Skin of body (tissue), 2 donors: ENCODE results near the gene CCDC112. TPM values are rescaled to one million over a fixed set of nuclear protein-coding genes. Genes with fewer than 3 reads are reported as not detected.
A peak's percentile ranks its signal among the peaks of the same experiment; 100 is the strongest.
"Not testable (repeated sequence)": the region's sequence is repeated elsewhere in the genome, so short reads cannot be mapped to it uniquely, and the experiment has no call there.

ENCODE experiments used
- DNase-seq: peaks from one replicate; lab custom pipeline; 2025; lab: John Stamatoyannopoulos, UW
- total RNA-seq: library from RNA; depleted of rRNA; stranded (reverse); fragments of >200 nt; gene quantifications from one replicate; pipeline ENCODE4 v1.2.3, GENCODE V29; 2014

The CCDC112 gene, protein sequence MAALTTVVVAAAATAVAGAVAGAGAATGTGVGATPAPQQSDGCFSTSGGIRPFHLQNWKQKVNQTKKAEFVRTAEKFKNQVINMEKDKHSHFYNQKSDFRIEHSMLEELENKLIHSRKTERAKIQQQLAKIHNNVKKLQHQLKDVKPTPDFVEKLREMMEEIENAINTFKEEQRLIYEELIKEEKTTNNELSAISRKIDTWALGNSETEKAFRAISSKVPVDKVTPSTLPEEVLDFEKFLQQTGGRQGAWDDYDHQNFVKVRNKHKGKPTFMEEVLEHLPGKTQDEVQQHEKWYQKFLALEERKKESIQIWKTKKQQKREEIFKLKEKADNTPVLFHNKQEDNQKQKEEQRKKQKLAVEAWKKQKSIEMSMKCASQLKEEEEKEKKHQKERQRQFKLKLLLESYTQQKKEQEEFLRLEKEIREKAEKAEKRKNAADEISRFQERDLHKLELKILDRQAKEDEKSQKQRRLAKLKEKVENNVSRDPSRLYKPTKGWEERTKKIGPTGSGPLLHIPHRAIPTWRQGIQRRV
- 8.6 TPM for total RNA-seq

DNA sequence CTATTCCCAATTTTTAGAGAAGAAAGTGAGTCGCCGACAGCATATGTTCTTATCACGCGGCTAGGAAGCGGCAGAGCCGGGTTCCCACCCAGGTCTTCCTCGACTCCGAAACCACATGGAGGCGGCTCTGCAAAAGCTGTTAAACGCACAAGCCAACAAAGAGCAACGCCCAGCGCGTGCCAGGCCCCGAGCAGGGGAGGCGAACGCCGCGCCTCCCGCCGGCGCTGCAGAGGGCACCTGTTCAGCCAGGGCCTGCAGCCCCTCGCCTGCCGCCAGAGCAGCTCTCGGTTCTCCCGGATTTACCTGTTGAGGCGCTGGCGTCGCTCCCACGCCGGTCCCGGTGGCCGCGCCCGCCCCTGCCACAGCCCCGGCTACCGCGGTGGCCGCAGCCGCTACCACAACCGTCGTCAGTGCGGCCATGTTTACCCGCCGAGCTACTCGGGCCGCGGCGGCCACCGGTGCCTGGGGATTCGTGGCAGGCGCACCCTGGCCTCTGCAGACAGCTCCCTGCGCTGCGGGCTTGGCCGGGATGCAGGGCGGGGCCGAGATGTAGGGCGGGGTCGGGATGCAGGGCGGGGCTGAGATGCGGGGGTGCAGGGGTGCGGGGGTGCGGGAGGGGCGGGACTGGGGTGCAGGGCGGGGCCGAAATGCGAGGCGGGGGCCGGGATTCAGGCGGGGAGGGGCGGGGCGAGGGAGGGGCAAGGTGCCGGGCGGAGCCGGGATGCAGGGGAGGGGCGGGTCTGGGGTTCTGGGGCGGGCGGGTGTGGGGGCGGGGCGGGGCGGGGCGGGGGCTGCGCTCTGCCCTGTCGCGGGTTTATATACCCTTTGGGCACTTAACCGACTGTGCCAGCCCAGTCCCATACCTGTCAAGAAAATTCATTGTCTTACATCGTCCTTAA lies at the start of gene CCDC112:
TSS of gene CCDC112 (minus strand) at position 531 of the 899 bp plus-strand sequence. CDS start at position 420, 111 bp downstream.
- DNase-seq: peak; percentile 34

DNA sequence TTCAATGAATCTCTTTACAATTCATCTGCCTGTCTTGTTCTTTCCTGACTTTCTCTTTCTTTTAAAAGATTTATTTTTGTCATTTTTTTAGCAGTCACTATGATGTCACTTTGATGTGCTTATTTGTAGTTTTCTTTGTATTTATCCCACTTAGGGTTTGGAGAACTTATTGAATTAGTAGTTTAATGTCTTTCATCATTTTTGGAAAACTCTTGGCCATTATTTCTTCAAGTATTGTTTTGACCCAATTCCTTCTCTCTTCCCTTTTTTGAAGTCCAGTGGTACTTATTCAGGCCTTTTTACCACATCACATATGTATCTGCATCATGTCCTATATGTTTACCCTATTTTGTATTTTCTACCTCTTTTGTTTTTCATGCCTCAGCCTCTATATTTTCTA lies 48.9 kb upstream of the CCDC112 start:
- no peak for DNase-seq

DNA sequence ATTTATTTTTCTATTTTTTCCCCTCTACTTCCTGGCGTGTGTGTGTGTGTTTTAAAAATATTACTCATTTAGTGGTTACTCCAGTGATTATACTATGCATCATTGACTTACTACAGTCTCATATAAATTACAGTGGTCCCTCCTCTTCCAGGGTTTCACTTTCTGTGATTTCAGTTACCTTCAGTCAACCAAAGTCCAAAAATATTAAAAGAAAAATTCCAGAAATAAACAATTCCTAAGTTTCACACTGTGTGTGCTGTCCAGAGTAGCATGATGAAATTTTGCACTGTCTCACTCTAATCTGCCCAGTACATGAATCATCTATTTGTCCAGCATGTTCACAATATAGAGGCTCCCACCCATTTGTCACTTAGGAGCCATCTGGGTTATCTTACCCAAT lies 47.4 kb upstream of the CCDC112 start:
- no peak for DNase-seq

DNA sequence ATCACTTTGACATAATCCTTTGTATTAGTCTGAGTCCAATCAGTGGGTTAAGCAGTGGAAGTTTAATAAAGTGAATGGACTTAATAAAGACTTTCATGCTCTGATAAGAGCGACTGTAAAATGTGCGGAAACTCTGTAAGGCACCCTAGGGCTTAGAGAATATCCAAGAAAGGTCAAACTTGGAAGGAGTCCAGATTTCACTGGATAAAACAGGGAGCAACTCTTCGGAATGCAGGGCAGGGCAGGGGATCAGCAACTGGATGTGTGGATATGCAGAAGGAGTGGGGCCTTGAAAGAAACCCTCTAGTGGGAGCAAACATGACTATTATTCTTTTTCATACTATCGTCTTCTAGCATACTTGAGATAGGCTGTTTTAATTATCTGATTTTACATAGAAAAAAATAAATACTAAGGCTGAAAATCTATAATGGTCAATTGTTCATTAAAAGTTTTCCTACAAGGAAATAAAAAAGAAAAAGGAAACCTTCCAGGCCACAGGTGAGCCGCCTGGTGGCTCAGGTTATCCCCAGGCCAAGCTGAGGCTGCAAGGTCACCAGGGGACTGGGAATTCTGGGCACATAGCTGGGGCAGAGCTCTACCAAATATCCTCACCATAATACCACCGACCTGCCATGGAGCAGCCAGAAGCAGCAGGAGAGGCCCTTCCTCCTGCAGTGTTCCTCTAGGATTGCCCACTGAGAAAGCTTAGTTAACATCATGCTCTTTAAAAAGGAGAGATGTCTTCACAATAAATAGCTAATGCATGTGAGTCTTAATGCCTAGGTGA lies 46.3 kb upstream of the CCDC112 start:
- DNase-seq: no peak

DNA sequence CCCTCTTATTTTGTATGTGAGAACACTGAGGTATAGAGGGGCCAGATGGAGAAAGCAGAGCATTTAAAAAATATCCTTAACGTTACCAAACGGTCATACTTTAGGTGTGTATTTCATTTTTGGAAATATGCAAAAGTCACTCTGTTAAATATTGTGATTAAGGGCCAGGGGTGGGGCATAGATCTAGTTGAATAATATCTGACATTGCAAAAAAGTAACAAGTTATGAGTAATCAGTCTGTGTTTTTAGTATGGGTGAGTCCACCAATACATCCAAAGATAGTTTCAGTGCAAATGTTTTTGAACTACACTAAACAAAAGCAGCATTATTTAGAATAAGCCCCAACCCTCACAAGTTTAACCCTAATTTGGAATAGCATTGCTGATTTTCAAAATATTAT lies 45.3 kb upstream of the CCDC112 start:
- DNase-seq: no peak

DNA sequence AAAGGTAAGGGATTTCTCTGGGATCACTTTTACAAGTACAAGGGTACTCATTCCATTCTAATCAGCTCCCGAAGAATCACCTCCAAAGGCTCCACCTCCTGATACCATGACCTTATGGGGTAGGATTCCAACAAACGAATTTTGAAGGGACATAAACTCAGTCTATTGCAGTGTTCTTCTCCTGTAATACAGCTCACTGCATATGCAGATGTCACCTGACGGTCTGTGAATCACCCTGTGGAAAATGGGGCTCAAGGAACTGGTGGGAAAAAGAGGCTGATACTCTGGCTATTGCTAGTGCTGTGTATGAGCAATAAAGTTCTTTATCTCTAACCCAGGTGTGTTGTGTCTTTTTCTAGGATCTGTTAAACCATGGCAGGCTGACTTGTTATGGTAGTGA lies 42.4 kb upstream of the CCDC112 start:
- no peak for DNase-seq

DNA sequence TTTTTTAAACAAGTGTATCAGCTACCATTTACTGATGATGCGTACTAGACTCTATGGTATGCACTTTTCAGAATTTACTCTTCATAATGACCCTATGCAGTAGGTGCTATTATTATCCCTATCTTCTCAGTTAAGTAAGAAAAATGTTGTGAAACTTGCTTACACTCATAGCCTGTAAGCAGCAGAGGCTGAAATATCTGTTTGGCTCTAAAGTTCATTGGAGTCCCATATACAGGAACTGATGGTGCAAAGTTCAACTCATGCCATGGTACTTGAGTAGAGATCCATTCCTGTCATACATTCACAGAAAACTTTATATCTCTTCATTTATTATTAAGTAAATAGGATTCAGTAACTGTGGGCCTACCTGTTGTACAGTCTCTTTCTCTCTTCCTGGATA lies 41.4 kb upstream of the CCDC112 start:
- DNase-seq: no peak

DNA sequence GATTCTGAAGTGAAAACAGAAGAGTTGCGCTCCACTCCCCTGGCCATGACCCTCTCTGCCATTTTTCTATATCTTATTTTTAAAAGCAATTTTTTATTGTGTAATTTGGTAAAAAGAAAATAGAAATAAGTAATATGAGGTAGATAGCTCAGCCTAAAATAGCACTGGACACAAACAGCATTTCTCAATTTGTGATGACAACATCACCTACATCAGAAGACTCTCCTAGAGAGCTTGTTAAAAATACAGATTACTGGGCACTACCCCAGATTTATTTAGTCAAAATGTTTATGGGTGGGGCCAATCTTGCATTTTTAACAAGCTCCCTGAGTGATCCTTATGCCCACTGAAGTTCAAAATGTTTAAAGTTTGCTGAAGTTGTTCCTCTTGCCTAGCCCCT lies 40.5 kb upstream of the CCDC112 start:
- no peak for DNase-seq

DNA sequence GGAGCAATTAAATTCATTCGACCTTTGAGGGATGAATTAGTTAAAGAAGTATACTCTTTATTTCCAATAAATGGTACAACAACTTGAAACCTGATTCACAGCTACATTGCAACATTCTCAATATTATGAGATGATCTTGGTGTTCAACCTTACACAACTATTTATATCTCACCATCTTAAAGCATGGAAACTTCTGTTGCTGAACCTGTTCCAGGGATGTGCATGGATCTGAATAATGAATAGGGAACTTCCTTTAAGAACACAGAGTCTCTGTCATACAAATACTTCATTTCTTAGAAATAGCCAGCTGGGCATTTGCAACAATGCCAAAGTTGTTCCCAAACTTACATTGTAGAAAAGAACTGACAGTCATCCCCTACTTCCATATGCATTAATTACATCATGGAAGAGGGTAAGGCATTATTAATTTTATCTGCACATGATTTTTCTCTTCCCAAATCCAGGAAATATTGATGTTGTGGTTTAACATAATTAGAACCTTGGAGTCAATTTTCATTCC lies 39.8 kb upstream of the CCDC112 start:
- DNase-seq: no peak

DNA sequence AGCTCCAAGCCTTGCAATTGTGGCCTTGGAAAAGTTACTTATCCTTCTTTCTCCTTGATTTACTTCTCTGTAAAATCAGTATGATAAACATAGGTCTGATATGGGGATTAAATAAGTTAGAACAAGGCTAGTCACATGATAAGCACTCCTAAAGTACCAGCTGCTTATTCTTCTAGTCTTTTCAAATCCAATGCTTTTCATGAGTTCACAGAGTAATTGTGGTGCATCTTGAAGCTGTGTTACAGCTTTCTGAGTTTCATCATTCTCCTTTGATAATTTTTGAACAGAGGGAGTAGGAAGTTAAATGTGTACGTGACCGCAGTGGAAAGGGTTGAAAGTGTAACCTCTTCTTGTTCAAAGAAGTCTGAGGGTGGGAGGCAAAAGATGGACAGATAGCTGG lies 38.8 kb upstream of the CCDC112 start:
- no peak for DNase-seq

DNA sequence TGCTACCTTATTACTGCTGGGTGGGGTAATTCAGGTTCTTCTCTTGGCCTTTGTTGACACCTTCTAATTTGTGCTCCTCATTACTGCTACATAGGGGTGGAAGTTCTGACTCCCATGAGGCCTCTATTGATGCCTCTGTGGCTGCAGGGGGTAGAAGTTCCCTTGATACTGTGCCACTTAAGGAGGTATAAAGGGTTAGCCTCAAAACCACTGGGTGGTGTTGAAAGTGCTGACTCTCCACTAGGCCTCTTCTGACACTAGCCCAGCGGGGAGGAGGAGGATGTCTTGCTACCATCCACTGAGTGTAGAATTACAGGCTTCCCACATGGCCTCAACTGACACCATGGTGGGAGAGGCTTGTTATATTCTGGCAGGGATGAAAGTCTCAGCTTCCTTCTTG lies 36.7 kb upstream of the CCDC112 start:
- no peak for DNase-seq

DNA sequence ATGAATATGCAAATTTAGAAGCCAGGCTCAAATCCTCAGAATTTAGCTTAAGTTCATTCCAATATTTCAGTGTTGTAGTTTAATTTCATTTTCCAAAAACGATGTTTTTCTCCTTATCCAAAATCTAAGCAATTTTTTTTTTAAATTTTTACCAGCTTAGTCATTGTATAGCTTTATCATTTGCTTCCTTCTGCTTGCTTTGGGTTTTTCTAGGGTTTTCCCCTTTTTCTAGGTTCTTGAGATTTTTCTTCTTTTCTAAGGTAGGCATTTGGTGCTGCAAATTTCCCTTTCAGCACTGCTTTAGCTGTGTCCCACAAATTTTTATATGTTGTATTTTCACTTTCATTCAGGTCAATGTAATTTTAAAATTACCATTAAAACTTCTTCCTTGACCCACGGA lies 34.4 kb upstream of the CCDC112 start:
- DNase-seq: no peak

DNA sequence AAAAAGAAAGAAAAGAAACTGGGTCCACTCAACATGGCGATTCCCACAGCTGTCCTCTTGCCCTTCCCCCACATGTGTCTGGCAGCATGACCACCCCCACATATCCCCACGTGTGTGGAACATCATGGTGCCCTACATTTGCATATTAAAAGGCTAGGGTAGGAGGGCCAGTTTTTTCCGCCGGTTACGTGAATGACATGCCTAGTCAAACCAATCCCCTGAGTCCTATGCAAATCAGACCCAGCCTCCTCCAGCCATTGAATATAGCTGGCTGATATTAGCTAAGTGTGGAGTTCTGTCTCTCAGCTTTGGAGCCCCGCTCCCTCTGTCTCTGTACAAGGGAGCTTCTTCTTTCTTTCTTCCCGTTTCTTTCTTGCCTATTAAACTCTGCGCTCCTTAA lies 33.0 kb upstream of the CCDC112 start:
- no peak for DNase-seq

DNA sequence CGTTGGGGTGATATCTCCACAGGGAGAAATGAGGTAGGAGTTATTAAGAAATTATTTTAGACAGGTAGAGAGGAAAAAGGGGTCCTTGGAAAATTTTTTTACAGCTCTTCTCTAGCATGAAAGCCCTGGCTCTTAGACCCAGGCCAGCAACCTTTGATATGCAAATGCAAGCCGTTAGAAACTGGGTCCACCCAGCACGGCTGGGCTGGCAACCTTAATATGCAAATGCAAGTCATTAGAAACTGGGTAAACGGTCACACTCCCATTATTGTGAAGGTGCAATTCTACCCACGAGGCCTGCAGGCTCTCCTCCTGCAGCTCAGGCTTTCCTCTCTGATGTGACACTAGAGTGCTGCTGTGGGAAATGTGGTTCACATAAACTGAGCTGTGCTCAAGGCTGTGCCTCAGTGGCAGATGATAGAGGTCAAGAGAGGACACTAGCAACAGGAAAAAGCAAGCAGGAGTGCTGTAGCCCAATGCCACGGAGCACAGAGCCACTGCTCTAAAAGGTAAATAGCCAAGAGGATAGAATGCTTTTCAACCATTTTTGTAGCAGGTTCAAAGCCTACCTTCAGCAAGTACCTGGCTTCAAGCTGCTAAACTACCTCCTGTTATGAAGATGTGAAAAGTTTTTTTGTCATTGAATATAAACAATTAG lies 32.3 kb upstream of the CCDC112 start:
- not testable (repeated sequence) for DNase-seq

DNA sequence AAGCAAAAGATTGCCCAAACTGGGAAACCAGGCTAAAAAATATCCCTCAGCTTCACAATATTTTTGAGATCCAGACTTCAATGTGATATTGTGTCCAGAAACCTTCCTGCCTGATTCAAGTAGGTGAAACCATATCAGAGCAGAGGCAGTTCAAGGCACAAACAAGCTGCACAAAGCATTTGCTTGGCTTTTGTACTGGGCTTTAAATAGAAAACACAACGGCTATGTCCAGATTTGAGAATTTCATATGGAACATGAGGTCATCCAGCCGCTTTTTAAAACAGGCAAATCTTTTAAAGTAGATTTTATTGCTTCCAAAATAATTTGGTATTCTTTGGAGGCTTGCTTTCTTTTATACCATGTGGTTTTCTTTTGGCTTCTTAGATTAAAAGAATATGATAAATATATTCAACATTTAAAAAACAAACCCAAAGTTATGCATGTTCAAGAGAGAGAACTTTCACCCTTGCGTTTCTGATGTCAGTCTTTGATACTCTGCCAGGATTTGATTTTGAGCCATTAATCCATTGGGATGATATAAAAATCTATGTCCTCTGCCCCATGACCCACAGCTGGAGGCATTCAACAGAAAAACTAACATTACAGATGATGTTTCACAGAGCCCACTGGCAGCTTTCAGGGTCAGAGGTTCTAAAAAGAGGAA lies 29.0 kb upstream of the CCDC112 start:
- DNase-seq: peak; percentile 37

DNA sequence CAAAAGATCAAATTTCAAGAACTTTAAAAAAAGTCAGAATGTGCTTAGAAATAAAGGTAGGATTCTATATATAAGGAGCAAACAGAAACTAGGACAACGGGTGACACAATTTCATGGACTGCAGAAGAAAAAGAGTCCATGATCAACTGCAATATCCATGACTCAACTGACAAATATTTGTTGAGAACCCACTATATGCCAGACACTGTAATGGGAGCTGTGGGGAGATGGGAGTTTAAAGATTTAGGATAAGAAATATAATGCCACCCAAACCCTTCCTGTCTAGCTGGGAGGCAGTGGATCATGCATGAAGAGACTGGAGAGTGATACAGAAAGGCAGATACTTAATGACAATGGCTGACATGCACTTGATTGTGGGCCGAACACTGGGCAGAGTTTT lies 27.6 kb upstream of the CCDC112 start:
- DNase-seq: no peak

DNA sequence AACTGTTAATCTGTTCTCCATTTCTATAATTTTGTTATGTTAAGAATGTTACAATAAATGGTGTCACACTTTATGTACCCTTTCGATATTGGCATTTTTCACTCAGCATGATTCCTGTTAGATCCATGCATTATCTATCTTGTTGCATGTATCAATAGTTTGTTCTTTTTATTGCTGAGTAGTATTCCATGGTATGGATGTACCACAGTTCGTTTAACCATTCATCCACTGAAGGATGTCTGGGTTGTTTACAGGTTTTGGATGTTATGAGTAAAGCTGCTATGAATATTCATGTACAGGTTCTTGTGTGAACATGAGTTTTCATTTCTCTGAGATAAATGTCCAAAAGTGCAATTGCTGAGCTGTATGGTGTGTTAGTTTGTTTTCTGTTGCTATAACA lies 26.3 kb upstream of the CCDC112 start:
- no peak for DNase-seq

DNA sequence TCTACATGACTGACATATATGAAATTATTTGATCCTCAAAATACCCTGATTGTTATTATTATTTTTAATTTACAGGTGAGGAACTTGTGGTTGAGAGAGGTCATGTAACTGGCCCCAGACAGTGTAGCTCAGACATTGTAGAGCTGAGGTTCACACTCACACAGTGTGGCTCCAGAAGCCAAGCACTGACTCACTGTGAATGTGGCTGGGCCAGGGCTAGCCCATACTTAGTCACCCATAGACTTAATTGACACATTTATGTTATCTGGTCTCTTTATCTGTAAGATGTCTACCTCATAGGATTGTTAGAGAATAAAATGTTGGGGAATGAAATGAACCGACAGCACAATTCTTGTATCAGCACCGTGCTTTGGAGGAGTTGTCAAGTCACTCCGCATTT lies 24.9 kb upstream of the CCDC112 start:
- DNase-seq: no peak

DNA sequence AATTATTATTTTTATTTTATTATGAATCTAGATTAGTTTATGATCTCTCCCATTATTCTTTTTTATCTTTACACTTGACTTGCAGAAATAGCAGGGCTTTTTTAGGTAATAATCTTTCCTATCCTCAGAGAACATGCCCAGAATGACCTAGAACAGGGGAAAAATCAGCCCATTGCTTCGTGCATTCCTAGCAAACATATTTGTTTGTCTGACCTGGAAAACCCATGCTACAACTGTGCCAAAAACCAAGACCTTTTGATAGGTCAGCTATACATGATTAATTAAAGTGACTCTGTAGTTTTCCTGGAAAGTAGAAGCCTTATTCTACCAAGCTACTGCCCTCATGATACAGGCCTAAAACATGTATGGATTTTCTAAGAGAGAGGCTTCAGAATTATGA lies 24.1 kb upstream of the CCDC112 start:
- no peak for DNase-seq

DNA sequence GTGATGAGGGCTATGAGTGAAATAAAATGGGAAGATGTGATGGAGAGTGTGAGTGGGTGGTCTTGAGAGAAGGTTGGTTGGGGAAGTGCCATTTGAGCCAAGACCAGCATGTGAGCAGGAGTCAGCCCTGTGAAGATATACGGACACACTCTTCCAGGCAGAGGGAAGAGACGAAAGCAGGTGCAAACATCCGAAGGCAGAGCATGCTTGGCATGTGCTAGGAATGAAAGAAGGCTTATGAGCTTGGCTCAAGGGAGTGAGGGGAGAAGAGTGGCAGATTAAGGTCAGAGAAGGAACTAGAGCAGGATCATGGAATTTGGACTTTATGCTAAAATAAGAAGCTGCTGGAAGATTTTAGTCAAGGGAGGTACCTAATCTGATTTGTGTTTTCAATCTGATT lies 23.6 kb upstream of the CCDC112 start:
- no peak for DNase-seq
